Ovary (tissue), 3 donors: Measurements from ENCODE around the gene LRFN2.

Experiments
- POLR2A ChIP-seq: fragments of 450-650 bp; IDR thresholded peaks from one replicate; pipeline ENCODE4 v1.6.1; 2017; ENCODE audit warnings: antibody characterized with exemption, mild to moderate bottlenecking, moderate library complexity
- TF ChIP-seq, protein P1 (sequence below), 3 donors: fragments of 450-650 bp in 2 of 3; fragments of 200-600 bp in 1 of 3; IDR thresholded peaks; one replicate each; pipeline versions ENCODE4 v1.5.1 to v1.8.0; 2016 to 2022; ENCODE audit warnings: antibody characterized with exemption in 3 of 3, mild to moderate bottlenecking in 1 of 3
- donor health status: DM: no; HTN: no; CAD: no.

DNA sequence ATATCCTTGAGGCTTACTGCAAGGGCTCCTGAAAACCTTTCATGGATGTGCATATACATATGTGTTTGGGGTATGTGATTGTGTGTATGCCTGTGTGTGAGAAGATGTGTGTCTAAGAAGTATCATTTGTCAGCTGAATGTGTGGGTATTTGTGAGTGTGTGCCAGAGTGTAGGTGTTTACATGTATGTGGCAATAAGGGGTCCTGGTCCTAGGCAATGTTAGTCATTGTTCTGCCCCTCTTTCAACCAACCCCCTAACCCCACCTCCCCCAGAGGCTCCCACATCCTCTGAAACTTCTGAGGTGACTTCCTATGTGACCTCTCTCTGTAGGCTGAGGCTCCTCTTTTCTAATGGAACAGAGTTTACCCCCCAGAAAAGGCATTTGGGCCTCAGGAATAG is 186.4 kb downstream of the LRFN2 start:
- TF ChIP-seq, protein P1, sequence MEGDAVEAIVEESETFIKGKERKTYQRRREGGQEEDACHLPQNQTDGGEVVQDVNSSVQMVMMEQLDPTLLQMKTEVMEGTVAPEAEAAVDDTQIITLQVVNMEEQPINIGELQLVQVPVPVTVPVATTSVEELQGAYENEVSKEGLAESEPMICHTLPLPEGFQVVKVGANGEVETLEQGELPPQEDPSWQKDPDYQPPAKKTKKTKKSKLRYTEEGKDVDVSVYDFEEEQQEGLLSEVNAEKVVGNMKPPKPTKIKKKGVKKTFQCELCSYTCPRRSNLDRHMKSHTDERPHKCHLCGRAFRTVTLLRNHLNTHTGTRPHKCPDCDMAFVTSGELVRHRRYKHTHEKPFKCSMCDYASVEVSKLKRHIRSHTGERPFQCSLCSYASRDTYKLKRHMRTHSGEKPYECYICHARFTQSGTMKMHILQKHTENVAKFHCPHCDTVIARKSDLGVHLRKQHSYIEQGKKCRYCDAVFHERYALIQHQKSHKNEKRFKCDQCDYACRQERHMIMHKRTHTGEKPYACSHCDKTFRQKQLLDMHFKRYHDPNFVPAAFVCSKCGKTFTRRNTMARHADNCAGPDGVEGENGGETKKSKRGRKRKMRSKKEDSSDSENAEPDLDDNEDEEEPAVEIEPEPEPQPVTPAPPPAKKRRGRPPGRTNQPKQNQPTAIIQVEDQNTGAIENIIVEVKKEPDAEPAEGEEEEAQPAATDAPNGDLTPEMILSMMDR (IDR thresholded peaks at IDR 0.05), result no peak
- TF ChIP-seq POLR2A, result no peak
